DND-41 (cell line): ENCODE data around the gene SYNE3.

Source experiments
- CTCF ChIP-seq: IDR thresholded peaks from 2 replicates; pipeline ENCODE4 v1.5.1; 2012; ENCODE audit warnings: borderline replicate concordance, low read length, moderate library complexity, mild to moderate bottlenecking; ENCODE audit not compliant: poor library complexity, severe bottlenecking; ENCODE audit errors: extremely low read depth
- EZH2 ChIP-seq: IDR thresholded peaks from 3 replicates; pipeline ENCODE4 v1.6.1; 2012; ENCODE audit warnings: borderline replicate concordance, low read depth, mild to moderate bottlenecking, moderate library complexity, low read length, inconsistent platforms; ENCODE audit not compliant: severe bottlenecking

GRCh38 chr14:95467232-95467631 lies 49.2 kb downstream of the SYNE3 start:
- TF ChIP-seq CTCF, result no peak
- no peak for TF ChIP-seq EZH2
